Measurements from ENCODE around the gene CNOT1.
"Not testable (repeated sequence)": the region's sequence is repeated elsewhere in the genome, so short reads cannot be mapped to it uniquely, and the experiment has no call there.

Gene CNOT1

DNA sequence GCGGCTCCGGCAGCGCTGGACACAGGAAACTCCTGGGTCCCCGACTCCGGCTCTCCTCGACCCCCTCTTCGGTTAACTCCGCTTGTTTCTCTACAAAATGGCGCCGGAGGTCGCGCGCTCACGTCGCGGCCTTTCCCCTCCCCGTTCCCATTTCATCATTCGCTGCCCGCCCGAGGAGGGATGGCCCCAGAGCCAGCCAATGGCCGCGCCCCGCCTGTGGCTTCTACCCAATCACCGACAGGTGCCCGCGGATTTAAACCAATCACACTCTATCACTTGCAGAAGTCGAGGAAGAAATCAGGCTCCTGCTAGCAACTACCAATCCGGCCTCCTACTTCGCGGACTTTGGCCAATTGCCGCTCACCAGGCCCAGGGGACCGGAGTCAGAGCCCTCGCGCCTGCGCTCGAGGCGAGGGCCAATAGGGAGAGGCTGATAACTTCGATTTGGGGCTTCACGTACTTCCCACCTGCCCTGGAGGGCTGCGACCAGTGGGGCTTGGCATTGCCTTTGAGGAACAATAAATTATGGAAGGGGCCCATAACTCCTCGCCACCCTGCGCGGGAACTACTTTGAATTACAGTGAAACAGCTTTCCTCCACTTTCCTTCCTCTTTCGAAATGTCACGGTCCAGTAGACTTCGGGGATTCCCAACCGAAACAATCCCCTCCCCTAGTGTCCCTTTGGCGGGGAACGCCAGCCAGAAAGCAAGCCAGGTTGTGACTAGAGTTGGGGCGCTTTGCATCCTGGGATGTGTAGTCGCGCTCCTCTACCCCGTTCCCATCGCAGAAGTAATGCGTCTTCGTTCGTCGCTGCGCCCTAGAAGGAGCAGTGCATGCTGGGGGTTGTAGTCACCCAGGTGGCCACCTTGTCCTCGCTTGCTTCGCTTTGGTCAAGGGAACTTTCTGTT lies at the start of gene CNOT1:
Gene CNOT1 (minus strand): TSS at position 94 of the 908 bp plus-strand sequence. CDS start 30,489 bp downstream, outside the sequence.
- peak; percentile 98 for DNase-seq

GRCh38 chr16:58678716-58679115 lies 49.1 kb upstream of the CNOT1 start:
- no peak for DNase-seq

DNA sequence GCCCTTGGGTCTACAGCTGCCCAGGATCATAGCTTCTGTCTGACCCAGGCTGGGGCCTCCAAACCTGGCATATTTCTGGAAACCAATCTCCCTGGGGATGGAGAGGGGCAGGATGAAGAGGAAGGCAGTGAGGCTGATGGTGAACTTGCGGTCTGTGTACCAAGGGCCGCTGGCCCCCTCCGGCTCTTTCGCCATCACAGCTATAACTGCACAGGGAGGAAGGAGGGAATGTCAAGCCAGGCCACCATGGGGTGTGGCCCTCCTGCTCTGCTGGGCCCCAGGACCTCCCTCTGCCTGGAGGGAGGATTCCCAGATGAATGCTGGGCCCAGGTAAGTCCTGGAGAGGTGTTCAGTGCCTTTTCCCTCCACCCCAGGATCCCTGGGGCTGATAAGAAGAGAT lies 48.6 kb upstream of the CNOT1 start:
- DNase-seq: no peak

GRCh38 chr16:58670946-58671583 lies 41.4 kb upstream of the CNOT1 start:
- DNase-seq: no peak

DNA sequence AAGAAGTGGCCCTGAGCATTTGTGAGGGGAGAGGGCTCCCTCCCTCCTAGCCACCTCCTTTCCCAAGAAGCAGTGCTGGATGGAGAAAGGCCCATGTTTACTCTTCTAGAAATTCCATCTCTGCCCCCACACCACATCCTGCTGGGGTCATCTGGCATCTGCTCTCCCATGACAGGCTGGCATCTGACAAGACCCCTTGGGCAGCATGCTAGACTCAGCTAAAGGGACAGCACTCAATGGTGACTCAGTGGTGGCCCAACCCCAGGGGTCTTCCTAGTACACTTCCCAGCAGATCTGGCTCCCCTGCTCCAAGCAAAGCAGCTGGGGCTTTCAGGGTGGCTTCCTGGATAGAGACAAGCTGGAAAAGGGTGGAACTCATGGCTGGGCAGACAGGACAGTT lies 40.6 kb upstream of the CNOT1 start:
- DNase-seq: no peak

GRCh38 chr16:58665200-58665599 lies 35.6 kb upstream of the CNOT1 start:
- no peak for DNase-seq

- DNase-seq: no peak
Measured at GRCh38 chr16:58661199-58661830, 31.7 kb upstream of the CNOT1 start.

DNA sequence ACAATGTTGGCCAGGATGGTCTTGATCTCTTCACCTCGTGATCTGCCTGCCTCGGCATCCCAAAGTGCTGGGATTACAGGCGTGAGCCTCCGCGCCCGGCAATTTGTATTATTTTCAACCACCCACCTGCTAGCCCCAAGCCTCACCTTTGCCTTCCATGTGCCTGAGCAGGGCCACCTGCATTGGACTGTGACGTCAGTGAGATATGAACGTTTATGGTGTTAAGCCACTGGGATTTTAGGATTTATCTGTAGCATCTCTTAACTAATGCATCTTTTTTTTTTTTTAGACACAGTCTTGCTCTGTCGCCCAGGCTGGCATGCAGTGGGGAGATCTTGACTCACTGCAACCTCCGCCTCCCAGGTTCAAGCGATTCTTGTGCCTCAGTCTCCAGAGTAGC lies 30.3 kb upstream of the CNOT1 start:
- DNase-seq: not testable (repeated sequence)

GRCh38 chr16:58658796-58659211 lies 29.2 kb upstream of the CNOT1 start:
- DNase-seq: no peak

DNA sequence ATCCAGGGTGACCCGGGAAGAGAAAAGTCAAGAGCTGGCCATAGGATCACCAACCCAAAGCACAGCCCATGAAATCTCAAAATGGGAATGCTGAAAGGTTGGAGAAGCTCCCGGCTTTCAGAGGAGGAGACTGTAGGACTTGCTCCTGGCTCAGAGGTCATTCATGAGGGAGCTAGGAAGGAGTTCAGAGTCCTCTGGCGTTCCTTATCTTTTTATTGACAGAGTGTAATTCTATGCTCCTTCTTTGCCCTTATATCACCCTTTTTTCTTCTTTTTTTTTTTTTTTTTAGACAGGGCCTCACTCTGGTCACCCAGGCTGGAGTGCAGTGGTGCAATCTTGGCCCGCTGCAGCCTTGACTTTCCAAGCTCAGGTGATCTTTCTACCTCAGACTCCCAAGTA lies 27.3 kb upstream of the CNOT1 start:
- no peak for DNase-seq

- no peak for DNase-seq
Measured at GRCh38 chr16:58655215-58655596, 25.6 kb upstream of the CNOT1 start.

DNA sequence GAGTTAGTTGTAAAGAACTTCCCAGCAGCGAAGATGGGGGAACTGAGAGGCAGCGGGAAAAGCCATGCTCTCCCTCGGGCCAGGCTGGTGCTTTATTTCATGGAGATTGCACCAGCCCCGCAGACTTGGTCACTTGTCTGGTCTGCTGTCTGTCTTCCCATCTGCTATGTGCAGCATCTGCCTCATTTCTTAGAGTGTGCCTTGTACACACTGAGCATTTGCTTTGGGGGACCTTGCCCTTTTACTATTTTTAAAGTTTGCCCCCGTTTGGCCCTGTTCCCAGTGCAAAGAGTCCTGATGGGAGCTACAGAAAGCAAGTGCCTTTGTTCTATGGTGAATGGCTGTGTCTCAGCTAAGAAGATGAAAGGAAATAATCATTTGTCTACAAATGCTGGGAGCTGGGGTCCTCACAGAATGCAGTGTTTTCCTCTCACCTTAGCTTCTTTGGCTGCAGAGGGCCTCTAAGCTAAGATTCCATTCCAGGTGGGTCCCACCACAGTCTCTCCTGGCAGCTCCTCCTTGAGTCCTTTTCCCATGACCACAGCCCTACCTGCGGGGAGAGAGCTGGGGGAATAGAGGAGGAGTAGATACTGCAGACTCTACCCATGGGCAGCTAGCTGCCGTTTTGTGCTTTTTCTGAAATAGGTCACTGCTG lies 25.1 kb upstream of the CNOT1 start:
- no peak for DNase-seq

GRCh38 chr16:58652741-58653140 lies 23.1 kb upstream of the CNOT1 start:
- DNase-seq: no peak

DNA sequence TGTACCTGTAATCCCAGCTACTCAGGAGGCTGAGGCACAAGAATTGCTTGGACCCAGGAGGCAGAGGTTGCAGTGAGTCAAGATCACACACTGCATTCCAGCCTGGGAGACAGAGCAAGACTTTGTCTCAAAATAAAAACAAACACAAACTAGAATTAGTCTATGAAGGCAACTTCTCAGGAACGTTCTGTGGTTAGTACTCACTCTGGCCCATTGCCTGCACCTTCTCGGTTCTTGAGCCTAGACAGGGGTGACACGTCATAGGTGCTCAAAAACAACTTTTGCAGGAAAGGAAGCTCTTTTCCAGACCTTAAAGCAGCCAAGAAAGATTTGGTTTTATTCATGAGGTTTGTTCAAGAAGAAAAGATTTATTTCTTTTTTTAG lies 22.3 kb upstream of the CNOT1 start:
- no peak for DNase-seq

- DNase-seq: no peak
Measured at GRCh38 chr16:58649707-58650106, 20.1 kb upstream of the CNOT1 start.

DNA sequence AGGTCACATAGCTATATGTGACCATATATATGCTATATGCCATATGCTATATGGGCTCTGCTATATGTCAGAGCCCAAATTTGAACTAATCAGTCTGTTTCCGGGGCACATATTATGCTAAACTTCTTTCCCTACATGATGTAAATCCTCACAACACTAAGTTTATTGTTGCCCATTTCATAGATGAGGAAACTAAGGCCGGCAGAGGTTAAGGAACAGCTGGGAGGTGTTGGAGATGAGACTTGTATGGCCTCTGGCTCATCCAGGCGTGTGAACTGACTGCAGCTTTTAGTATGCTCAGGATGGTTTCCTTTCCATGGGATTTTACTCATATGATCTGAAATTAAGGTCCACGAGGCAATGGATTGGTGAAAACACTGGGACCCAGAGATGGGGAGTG lies 17.5 kb upstream of the CNOT1 start:
- no peak for DNase-seq

DNA sequence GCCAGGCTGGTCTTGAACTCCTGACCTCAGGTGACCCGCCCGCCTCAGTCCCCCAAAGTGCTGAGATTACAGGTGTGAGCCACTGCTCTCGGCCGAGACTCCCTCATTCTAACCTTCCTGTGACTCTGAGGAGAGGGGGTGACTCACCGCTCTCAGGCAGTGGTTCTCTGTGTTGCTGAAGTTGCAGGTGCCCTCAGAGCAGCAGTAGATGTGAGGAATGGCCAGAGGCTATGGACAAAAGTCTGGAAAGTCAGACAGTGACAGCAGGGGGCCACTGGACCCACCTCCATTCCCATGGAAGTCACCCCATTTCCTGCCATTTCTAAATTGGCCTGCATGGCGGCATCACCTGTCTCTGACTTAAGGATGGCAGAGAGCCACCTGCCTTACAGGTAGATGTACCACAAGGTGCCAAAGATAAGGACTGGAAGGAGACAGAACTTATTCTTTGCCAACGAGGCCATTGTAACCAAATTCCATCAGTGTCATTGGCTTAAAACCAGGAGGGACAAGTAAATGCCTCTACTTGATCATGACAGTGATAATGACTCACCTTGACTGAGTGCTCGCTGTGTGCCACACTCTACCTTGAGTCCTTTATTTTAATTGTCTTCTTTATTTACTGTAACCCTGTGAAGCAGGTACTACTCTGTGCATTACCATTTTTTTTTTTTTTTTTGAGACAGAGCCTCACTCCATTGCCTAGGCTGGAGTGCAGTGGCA lies 15.3 kb upstream of the CNOT1 start:
- DNase-seq: no peak

GRCh38 chr16:58644108-58644507 lies 14.5 kb upstream of the CNOT1 start:
- DNase-seq: no peak

- no peak for DNase-seq
Measured at GRCh38 chr16:58640949-58641348, 11.3 kb upstream of the CNOT1 start.

DNA sequence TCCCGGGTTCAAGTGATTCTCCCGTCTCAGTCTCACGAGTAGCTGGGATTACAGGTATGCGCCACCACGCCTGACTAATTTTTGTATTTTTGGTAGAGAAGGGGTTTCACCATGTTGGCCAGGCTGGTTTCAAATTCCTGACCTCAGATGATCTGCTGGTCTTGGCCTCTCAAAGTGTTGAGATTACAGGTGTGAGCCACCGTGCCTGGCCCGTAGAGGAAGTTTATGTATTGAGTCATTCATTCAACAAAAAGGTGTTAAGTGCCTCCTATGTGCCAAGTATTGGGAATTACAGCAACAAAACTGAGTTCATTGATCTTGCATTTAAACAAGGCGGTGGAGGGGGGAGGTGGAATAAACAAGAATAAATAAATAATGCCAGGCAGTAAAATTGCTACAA lies 10.2 kb upstream of the CNOT1 start:
- no peak for DNase-seq

DNA sequence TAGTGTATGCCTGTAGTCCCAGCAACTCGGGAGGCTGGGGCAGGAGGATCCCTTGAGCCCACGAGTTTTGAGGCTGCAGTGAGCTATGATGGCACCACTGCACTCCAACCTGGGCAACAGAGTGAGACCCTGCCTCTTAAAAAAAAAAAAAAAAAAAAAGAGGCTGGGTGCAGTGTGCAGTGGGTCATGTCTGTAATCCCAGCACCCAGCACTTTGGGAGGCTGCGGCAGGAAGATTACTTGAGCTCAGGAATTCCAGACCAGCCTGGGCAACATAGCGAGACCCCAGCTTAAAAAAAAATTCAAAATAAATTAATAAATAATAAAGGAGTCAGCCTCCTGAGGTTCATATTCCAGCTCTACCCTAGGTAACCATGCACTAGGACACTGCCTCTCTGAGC lies 9.6 kb upstream of the CNOT1 start:
- DNase-seq: no peak

GRCh38 chr16:58638148-58639036 lies 8.8 kb upstream of the CNOT1 start:
- DNase-seq: no peak

All from activated naive CD4-positive, alpha-beta T cell treated with Interleukin-2 at 50 U/mL for 16 hours (primary cell).